Measurements from ENCODE around the gene NMNAT3. TPM values are rescaled to one million over a fixed set of nuclear protein-coding genes. Genes with fewer than 3 reads are reported as not detected.
A peak's percentile ranks its signal among the peaks of the same experiment; 100 is the strongest.

NMNAT3 gene
- total RNA-seq, 1 experiment from 2014 or later: 4.6 TPM

DNA sequence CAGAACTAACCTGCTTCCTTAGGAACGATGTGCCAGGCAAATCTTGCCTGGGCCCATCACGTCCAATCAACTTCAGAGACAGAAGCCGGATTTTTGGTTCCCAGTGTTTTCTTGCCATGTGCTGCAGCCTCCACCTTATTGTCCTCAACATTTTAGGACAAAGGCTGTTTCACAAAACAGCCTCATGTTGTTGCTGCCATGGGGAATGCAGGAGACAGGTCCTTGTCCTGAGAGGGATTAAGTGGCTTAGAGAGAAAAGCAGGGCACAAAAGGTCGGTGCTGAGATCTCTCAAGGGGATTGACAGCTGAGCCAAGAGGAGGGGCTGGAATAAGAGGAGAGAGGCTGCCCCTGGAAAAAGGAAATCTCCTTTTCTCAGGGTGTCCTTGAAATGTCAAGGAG, 11.3 kb upstream of the NMNAT3 start:
- Mint-ChIP-seq H3K27me3 (ENCODE audit: low read depth) (peaks cover 1% of the 10 kb centered on the region), H3K4me3 (no peak overlapping the region), H3K27ac (no peak overlapping the region), H3K36me3 (no peaks in the 10 kb centered on the region), H3K4me1 (peaks cover 4% of the 10 kb centered on the region), H3K9me3 (peaks cover 6% of the 10 kb centered on the region)
- TF ChIP-seq, protein P1, sequence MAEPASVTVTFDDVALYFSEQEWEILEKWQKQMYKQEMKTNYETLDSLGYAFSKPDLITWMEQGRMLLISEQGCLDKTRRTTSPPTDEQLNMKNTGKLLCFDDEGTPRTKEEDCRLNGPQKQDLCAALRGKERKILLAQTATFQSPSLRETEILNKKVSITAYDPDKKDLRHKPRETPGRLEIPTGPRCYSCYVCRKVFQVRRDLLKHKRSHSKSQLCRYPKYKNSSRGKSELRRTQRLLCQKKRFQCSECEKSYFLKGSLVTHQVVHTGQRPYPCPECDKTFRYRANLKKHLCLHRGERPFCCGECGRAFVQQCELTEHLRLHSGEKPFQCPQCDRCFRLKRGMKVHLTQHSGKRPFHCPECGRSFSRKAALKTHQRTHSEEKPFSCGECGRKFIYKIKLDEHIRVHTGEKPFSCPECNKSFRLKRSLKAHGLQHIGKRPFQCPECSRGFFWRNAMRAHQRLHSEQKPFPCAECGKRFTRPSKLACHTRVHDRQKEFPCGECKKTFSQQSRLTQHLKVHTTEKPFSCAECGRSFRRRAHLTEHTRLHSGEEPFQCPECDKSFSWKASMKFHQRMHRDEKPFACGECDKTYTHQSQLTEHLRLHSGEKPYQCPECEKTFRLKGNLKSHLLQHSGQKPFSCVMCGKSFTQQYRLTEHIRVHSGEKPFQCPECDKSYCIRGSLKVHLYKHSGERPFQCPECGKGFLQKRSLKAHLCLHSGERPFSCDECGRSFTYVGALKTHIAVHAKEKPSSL (CRISPR knock-in tag; conservative IDR thresholded peaks at IDR 0.05): no peak
- TF ChIP-seq, protein P2, sequence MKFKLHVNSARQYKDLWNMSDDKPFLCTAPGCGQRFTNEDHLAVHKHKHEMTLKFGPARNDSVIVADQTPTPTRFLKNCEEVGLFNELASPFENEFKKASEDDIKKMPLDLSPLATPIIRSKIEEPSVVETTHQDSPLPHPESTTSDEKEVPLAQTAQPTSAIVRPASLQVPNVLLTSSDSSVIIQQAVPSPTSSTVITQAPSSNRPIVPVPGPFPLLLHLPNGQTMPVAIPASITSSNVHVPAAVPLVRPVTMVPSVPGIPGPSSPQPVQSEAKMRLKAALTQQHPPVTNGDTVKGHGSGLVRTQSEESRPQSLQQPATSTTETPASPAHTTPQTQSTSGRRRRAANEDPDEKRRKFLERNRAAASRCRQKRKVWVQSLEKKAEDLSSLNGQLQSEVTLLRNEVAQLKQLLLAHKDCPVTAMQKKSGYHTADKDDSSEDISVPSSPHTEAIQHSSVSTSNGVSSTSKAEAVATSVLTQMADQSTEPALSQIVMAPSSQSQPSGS (CRISPR knock-in tag; IDR thresholded peaks at IDR 0.05; ENCODE audit: borderline replicate concordance, low read depth): no peak
- TF ChIP-seq MYBL2 (CRISPR knock-in tag; IDR thresholded peaks at IDR 0.05): no peak
- TF ChIP-seq, protein P3, sequence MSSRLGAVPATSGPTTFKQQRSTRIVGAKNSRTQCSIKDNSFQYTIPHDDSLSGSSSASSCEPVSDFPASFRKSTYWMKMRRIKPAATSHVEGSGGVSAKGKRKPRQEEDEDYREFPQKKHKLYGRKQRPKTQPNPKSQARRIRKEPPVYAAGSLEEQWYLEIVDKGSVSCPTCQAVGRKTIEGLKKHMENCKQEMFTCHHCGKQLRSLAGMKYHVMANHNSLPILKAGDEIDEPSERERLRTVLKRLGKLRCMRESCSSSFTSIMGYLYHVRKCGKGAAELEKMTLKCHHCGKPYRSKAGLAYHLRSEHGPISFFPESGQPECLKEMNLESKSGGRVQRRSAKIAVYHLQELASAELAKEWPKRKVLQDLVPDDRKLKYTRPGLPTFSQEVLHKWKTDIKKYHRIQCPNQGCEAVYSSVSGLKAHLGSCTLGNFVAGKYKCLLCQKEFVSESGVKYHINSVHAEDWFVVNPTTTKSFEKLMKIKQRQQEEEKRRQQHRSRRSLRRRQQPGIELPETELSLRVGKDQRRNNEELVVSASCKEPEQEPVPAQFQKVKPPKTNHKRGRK (CRISPR knock-in tag; IDR thresholded peaks at IDR 0.05; ENCODE audit: borderline replicate concordance): no peak
- TF ChIP-seq JAZF1 (CRISPR knock-in tag; IDR thresholded peaks at IDR 0.05): no peak
- TF ChIP-seq TEAD1 (CRISPR knock-in tag; IDR thresholded peaks at IDR 0.05): no peak
- TF ChIP-seq, protein P4, sequence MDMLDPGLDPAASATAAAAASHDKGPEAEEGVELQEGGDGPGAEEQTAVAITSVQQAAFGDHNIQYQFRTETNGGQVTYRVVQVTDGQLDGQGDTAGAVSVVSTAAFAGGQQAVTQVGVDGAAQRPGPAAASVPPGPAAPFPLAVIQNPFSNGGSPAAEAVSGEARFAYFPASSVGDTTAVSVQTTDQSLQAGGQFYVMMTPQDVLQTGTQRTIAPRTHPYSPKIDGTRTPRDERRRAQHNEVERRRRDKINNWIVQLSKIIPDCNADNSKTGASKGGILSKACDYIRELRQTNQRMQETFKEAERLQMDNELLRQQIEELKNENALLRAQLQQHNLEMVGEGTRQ (CRISPR knock-in tag; IDR thresholded peaks at IDR 0.05): no peak
- TF ChIP-seq, protein P5, sequence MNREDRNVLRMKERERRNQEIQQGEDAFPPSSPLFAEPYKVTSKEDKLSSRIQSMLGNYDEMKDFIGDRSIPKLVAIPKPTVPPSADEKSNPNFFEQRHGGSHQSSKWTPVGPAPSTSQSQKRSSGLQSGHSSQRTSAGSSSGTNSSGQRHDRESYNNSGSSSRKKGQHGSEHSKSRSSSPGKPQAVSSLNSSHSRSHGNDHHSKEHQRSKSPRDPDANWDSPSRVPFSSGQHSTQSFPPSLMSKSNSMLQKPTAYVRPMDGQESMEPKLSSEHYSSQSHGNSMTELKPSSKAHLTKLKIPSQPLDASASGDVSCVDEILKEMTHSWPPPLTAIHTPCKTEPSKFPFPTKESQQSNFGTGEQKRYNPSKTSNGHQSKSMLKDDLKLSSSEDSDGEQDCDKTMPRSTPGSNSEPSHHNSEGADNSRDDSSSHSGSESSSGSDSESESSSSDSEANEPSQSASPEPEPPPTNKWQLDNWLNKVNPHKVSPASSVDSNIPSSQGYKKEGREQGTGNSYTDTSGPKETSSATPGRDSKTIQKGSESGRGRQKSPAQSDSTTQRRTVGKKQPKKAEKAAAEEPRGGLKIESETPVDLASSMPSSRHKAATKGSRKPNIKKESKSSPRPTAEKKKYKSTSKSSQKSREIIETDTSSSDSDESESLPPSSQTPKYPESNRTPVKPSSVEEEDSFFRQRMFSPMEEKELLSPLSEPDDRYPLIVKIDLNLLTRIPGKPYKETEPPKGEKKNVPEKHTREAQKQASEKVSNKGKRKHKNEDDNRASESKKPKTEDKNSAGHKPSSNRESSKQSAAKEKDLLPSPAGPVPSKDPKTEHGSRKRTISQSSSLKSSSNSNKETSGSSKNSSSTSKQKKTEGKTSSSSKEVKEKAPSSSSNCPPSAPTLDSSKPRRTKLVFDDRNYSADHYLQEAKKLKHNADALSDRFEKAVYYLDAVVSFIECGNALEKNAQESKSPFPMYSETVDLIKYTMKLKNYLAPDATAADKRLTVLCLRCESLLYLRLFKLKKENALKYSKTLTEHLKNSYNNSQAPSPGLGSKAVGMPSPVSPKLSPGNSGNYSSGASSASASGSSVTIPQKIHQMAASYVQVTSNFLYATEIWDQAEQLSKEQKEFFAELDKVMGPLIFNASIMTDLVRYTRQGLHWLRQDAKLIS (CRISPR knock-in tag; IDR thresholded peaks at IDR 0.05; ENCODE audit: borderline replicate concordance): no peak
- TF ChIP-seq, protein P6, sequence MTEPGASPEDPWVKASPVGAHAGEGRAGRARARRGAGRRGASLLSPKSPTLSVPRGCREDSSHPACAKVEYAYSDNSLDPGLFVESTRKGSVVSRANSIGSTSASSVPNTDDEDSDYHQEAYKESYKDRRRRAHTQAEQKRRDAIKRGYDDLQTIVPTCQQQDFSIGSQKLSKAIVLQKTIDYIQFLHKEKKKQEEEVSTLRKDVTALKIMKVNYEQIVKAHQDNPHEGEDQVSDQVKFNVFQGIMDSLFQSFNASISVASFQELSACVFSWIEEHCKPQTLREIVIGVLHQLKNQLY (CRISPR knock-in tag; IDR thresholded peaks at IDR 0.05): no peak
- no peak for TF ChIP-seq HMGA2 (CRISPR knock-in tag; IDR thresholded peaks at IDR 0.05)
- TF ChIP-seq, protein P7, sequence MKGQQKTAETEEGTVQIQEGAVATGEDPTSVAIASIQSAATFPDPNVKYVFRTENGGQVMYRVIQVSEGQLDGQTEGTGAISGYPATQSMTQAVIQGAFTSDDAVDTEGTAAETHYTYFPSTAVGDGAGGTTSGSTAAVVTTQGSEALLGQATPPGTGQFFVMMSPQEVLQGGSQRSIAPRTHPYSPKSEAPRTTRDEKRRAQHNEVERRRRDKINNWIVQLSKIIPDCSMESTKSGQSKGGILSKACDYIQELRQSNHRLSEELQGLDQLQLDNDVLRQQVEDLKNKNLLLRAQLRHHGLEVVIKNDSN (CRISPR knock-in tag; IDR thresholded peaks at IDR 0.05): no peak
- ATAC-seq (peak; percentile 57), DNase-seq (ENCODE audit: low spot score) (no peak)
- CTCF ChIA-PET: no interaction called here
- POLR2A ChIA-PET: no interaction called here

DNA sequence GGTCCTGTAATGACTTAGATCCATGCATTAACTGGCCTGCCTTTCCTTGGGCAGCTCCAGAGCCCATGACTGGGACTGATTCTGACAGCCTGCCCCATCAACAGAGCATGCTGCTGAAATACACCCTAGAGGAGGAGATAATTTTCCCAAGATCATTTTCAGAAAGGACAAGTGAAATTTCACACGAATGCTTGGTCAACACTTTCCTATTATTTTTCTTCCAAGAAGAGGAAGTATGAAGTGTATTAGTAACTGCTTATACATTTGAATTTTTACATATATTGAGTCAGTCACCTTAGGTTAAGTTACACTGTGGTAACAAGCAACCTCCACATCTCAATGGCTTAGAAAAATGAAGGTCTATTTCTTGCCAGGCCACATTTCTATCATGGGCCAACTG, 9.7 kb upstream of the NMNAT3 start:
- Mint-ChIP-seq H3K4me1 (peaks cover 4% of the 10 kb centered on the region), H3K27ac (no peak overlapping the region), H3K27me3 (ENCODE audit: low read depth) (peaks cover 4% of the 10 kb centered on the region), H3K36me3 (no peaks in the 10 kb centered on the region), H3K9me3 (peaks cover 9% of the 10 kb centered on the region), H3K4me3 (no peak overlapping the region)
- ATAC-seq: no peak
- no peak for DNase-seq (ENCODE audit: low spot score)
- ChIA-PET CTCF (no interaction called here), POLR2A (interaction anchor here (0.6 kb wide), 1 partner anchor 119 kb away, joined by 5 read pairs; no protein-coding TSS in a partner anchor)
- no peak for TF ChIP-seq NFATC4 (CRISPR knock-in tag; IDR thresholded peaks at IDR 0.05)
- TF ChIP-seq, protein P8, sequence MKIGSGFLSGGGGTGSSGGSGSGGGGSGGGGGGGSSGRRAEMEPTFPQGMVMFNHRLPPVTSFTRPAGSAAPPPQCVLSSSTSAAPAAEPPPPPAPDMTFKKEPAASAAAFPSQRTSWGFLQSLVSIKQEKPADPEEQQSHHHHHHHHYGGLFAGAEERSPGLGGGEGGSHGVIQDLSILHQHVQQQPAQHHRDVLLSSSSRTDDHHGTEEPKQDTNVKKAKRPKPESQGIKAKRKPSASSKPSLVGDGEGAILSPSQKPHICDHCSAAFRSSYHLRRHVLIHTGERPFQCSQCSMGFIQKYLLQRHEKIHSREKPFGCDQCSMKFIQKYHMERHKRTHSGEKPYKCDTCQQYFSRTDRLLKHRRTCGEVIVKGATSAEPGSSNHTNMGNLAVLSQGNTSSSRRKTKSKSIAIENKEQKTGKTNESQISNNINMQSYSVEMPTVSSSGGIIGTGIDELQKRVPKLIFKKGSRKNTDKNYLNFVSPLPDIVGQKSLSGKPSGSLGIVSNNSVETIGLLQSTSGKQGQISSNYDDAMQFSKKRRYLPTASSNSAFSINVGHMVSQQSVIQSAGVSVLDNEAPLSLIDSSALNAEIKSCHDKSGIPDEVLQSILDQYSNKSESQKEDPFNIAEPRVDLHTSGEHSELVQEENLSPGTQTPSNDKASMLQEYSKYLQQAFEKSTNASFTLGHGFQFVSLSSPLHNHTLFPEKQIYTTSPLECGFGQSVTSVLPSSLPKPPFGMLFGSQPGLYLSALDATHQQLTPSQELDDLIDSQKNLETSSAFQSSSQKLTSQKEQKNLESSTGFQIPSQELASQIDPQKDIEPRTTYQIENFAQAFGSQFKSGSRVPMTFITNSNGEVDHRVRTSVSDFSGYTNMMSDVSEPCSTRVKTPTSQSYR (CRISPR knock-in tag; IDR thresholded peaks at IDR 0.05): no peak
- TF ChIP-seq, protein P9, sequence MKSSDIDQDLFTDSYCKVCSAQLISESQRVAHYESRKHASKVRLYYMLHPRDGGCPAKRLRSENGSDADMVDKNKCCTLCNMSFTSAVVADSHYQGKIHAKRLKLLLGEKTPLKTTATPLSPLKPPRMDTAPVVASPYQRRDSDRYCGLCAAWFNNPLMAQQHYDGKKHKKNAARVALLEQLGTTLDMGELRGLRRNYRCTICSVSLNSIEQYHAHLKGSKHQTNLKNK (CRISPR knock-in tag; IDR thresholded peaks at IDR 0.05): no peak
- no peak for TF ChIP-seq IRF2 (CRISPR knock-in tag; IDR thresholded peaks at IDR 0.05; ENCODE audit: borderline replicate concordance, low read depth)
- TF ChIP-seq ATF1 (CRISPR knock-in tag; IDR thresholded peaks at IDR 0.05): no peak
- no peak for TF ChIP-seq ZNF416 (CRISPR knock-in tag; IDR thresholded peaks at IDR 0.05)

All from WTC11 (cell line).